Measurements from ENCODE around the gene DNAH14.

GRCh38 chr1:225427235-225428067 is 498.0 kb downstream of the DNAH14 start, which contains the start of gene LBR:
- TF ChIP-seq CTCF (IDR thresholded peaks at IDR 0.05): peak in 2 of 7 experiments; percentile 4 to 12
- TF ChIP-seq POLR2A (IDR thresholded peaks at IDR 0.05): peak in 2 of 3 donors; percentile 64 to 75

All from body of pancreas (tissue), 4 donors.